WI38 (cell line): ENCODE data around the gene KIAA0825.

Experiments used
- H3K4me3 ChIP-seq: 2 replicates; pipeline ENCODE4 v1.5.1; 2011; ENCODE audit warnings: low read depth, mild to moderate bottlenecking, control low read depth, low read length
- CTCF ChIP-seq: IDR thresholded peaks from 2 replicates; pipeline ENCODE4 v1.5.1; 2012; ENCODE audit warnings: low read depth, mild to moderate bottlenecking, control low read depth, low read length

The KIAA0825 gene

DNA sequence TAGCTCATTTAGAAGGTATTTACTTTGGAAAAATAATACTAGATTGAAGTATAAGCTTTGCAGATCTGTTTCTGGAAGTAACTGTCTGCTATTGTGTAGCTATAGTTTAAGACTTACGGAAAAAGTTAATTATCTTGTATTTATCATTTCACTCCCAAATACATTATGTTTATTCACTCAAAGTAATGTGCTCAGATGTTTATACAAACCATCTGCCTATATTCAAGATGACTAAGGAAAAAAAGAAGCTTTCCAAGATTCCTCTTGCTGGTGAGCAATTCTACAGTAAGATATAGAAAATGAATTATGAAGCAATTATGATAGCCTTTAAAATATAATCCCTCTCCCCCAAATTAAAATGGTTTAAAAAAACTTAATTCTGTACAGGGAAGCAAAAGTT lies 137.9 kb downstream of the KIAA0825 start:
- TF ChIP-seq CTCF = no peak
- no peak overlapping the region for H3K4me3 ChIP-seq

DNA sequence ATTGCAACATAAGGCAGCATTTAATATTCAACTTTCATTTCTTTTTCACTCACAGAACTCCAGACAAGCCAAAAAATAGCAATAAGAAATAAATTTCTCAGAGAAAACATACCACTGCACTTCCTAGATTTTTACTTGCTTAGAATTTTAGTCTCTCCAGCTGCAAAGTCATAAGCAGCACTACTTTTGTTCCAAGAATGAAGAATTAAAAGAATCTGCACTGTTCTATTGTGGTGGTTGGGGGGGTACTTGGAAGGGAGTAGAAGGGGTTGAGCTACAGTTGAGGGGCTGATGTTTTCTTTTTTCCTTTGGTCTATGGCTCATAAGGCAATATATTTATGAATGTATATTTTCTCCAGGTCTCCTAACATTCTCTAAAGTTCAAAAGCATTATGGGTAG lies 144.5 kb downstream of the KIAA0825 start:
- no peak overlapping the region for H3K4me3 ChIP-seq
- TF ChIP-seq CTCF = no peak

DNA sequence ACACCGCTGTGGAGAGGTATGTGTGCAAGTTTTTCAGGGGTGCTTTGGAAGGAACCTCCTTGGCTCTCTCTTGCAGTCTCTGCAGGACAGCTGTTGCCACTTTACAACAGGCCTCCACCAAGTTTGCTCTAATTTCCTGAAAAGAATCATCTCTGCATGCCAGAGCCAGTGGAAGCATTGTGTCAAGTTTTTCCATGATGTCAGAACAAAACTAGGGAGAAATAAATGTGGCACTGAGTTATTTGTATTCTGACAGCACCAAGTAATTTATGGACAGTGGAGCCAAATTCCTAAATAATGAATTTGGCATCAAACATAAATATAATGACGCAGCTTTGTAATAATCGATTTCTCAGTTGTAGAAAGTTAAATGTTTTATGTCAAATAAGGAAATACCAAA lies 146.9 kb downstream of the KIAA0825 start:
- no peak for TF ChIP-seq CTCF
- H3K4me3 ChIP-seq = no peak overlapping the region

DNA sequence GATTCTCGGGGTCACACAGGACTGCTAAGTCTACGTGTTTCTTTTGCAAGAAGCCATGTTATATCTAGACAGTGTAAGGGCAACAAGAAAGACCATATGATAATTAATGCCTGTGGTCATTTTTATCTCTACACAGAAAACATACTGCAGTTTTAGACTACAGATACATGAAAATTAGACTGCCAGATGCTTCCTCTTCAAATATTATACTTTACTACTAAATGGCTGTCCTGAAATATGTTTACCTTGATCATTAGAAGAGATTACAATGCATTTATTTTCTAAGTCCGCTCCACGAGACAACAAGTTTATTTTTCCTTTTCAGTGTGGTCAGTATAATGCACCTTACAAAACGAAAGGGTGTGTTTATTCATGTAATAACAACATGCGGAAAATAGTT lies 147.6 kb downstream of the KIAA0825 start:
- no peak for TF ChIP-seq CTCF
- no peak overlapping the region for H3K4me3 ChIP-seq

- H3K4me3 ChIP-seq = no peak overlapping the region
- no peak for TF ChIP-seq CTCF
Observed at GRCh38 chr5:94469894-94470329, 148.5 kb downstream of the KIAA0825 start.

GRCh38 chr5:94467954-94468930 lies 150.2 kb downstream of the KIAA0825 start:
- no peak overlapping the region for H3K4me3 ChIP-seq
- TF ChIP-seq CTCF = no peak

DNA sequence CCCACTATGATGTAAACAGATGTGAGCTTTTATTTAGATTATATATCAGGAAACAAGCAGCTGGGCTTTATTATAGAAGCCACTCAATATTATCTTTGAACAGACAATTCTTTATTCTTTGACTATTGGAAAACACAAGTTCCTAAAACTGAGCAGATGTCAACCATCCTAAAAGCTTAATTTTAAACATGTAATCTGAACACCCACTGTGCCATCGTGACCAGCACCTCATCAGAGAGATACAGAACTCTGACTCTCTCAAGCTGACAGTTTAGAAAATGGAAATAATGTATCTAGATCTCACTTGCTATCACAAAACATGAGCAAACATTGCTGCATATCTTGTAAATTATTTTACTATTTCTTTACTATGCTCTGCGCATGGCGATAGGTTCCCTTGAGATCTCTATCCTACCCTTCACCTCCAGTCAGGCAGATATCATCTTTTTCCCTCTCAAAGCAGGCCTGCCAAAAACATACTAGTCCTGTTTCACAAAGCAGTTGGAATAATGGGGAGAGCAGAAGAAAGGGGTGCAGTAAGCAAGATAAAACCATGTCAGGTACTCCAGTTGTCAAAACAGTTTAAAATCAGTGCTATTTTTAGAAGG lies 151.0 kb downstream of the KIAA0825 start:
- no peak overlapping the region for H3K4me3 ChIP-seq
- TF ChIP-seq CTCF = no peak
